NCI-H146 treated with DMSO at 0.1 percent for 48 hours (cell line): Measurements from ENCODE around the gene BAX.
A peak's percentile ranks its signal among the peaks of the same experiment; 100 is the strongest.
"Not testable (repeated sequence)": the region's sequence is repeated elsewhere in the genome, so short reads cannot be mapped to it uniquely, and the experiment has no call there.

Experiments
- DNase-seq: peaks from one replicate; lab custom pipeline; 2025; ENCODE audit not compliant: unreplicated experiment; lab: John Stamatoyannopoulos, UW

Gene BAX

DNA sequence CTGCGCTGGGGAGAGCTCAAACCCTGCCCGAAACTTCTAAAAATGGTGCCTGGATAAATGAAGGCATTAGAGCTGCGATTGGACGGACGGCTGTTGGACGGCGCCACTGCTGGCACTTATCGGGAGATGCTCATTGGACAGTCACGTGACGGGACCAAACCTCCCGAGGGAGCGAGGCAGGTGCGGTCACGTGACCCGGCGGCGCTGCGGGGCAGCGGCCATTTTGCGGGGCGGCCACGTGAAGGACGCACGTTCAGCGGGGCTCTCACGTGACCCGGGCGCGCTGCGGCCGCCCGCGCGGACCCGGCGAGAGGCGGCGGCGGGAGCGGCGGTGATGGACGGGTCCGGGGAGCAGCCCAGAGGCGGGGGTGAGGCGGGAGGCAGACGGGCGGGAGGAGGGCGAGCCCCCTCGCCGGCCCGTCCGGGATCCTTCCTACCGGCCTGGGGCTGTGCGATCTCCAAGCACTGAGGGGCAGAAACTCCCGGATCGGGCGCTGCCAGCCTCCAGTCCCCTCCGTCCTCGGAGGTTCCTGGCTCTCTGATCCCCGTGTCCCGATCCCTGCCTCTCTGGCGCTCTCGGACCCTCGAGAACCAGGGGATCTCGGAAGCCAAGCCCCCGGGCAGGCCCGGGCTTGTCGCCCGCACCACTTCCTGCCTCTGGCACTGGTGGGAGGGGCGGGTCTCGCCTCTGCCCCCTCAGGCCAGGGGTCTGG is at the start of gene BAX:
TSS of gene BAX (plus strand) at position 281 of the 713 bp plus-strand sequence. CDS start at position 335, 54 bp downstream.
- DNase-seq = peak; percentile 93

DNA sequence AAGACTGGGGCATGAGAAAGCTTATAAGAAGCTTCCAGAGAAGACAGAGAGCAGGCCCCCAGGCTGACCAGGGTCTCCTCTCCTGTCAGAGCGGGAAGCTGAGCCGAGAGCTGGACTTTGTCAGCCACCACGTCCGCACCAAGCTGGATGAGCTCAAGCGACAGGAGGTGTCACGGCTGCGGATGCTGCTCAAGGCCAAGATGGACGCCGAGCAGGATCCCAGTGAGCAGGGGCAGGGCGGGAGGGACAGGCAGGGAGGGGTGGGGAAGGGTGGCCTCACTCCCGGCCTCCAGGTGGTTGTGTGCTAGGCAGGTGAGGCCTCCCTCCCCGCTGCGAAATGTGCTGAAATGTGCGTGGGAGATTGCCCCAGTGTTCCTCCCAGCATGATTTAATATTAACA is 49.0 kb upstream of the BAX start:
- DNase-seq = no peak

DNA sequence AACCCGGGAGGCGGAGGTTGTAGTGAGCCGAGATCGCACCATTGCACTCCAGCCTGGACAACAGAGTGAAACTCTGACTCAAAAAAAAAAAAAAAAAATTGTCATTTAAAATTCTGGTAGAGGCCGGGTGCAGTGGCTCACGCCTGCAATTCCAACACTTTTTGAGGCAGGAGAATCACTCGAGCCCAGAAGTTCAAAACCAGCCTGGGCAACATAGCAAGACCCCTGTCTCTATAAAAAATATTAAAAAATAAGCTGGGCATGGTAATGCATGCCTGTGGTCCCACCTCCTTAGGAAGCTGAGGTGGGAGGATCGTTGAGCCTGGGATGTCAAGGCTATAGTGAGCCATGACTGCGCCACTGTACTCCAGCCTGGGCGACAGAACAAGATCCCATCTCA is 48.4 kb upstream of the BAX start:
- DNase-seq = no peak

DNA sequence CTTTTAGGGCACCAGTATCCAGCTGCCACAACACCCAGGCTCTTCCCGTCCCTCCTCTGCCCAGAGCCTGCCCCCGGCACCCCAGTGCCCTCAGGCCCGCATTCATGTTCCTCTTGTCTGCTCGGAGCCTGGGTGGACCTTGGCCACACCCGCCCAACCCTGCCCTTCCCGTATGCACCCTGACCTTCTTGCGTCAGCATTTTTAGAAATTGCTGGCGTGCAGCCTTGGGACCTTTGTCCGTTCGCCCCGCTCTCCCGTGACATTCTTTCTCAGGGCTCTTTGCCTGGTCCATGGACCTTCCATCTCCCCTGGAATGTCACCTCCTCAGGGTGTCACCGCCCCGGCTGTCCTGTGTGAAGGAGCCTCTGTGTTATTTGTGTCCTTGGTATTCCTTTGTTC is 47.0 kb upstream of the BAX start:
- no peak for DNase-seq

DNA sequence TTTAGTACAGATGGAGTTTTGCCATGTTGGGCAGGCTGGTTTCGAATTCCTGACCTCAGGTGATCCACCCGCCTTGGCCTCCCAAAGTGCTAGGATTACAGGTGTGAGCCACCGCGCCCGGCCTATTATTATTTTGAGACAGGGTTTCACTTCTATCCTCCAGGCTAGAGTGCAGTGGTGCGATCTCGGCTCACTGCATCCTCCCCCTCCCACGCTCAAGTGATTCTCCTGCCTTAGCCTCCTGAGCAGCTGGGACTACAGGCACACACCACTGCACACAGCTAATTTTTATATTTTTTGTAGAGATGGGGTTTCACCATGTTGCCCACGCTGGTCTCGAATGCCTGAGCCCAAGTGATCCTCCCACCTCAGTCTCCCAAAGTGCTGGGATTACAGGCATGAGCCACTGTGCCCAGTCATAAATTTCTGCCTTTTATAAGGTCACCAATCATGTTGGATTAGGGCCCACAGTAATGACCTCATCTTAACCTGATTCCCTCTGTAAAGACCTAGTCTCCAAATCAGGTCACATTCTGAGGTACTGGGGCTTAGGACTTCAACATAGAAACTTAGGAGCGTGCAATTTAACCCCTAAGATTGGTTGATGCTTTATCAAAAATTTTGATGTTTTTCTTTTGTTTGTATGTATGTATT is 45.1 kb upstream of the BAX start:
- not testable (repeated sequence) for DNase-seq

DNA sequence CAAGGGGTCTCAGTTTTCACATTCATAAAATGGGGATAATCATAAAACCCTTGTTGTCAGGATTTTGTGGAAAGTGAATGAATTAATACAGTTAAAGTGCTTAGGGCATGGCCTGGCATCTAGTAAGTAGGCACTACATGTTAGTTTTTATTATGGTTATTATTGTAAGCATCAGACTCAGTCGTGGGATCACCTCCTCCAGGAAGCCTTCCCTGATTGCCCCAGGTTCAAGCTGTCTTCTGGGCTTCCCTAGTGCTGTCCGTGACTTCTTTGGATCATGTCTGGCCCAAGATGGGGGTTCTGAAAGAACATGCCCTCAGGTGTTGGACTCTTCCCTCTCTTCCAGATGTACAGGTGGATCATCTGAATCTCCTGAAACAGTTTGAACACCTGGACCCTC is 43.9 kb upstream of the BAX start:
- DNase-seq = no peak

DNA sequence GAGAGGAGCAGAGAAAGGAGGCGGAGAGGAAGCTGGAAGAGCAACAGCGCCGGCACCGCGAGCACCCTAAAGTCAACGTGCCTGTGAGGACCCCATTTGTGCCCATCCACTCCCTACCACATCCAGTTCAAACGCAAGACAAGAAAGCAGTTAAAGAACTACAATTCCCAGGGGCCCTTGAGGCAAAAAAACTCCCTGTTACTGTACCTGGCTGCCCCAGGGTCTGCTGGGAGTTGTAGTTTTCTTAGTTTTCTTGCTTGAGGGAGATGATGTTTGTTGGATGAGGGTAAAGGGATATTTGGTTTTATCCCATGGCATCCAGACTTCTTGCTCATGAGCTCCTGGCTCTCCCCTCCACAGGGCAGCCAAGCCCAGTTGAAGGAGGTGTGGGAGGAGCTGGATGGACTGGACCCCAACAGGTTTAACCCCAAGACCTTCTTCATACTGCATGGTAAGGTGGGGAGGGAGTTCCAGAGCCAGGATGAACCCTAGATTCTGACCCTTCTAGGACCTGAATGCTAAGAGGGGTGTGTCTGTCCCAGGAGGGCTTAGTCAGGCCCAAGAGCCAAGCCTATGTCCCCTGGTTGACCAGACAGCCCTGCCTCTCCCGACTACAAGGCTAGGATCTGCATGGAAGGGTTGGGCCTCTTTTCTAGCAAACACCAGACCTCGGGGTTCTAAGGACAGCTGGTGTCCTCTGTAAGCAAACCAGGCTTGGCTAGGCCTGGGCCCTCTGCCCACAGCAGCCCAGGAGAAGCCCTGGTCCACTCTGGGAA is 41.4 kb upstream of the BAX start:
- no peak for DNase-seq

DNA sequence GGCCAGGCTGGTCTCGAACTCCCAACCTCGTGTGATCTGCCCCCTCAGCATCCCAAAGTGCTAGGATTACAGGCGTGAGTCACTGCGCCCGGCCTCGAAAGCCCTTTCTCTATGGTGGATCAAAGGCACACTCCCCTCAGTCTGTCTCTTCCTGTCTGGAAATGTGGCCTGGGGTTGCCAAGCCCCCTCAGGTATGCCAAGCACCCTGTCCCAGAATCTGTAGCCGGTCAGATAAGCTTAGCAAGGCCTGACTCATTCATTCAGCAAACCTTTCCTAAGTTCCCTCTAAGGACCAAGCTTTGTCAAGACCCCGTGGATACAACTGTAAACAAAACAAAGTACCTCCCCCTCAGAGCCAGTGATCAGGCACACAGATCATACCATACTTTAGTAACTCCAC is 40.5 kb upstream of the BAX start:
- DNase-seq = no peak

DNA sequence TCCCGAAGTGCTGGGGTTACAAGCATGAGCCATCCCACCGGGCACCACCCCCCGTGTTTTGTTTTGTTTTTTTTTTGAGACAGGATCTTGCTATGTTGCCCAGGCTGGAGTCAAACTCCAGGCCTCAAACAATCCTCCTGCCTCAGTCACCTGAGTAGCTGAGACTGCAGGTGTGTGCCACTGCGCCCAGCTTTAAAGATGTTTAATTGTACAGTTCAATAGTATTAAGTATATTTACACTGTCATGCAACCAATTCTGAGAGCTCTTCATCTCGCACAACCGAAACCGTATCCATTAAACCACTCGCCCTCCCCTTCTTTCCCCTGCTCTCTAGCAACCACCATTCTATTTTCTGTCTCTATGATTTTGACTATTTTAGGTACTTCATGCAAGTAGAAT is 38.9 kb upstream of the BAX start:
- DNase-seq = no peak

DNA sequence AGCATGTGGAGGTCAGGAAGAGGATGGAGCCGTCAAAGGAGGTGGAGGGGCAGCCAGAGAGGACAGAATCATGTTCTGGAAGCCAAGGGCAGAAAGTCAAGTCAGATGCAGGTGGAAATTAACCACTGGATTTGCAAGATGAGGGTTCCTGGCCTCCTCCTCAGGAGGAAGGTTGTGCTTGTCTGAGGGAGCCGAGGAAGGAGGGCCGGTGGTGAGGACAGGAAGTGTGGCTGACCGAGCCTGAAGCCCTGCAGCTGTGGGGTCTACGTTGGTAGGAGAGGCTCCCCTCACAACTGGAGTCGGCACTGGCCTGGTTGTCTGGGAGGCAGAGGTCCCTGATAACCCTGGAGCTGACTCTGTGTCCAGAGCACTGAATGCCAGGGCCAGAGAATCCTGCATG is 36.6 kb upstream of the BAX start:
- DNase-seq = no peak

DNA sequence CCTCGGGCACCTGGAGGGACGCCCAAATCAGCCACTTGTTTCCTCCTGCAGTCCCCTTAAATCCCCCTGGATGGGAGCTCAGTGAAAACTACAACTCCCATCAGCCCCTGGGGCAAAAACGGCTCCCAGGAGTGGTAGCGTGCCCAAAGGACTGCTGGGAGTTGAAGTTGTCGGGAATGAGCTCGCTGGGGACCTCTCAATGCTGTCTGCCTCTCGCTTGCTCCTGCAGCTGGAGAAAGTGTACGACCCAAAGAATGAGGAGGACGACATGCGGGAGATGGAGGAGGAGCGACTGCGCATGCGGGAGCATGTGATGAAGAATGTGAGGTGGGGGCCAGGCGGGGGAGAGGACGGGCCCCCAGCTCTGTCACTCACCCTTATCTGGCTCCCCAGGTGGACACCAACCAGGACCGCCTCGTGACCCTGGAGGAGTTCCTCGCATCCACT is 35.9 kb upstream of the BAX start:
- DNase-seq = no peak

DNA sequence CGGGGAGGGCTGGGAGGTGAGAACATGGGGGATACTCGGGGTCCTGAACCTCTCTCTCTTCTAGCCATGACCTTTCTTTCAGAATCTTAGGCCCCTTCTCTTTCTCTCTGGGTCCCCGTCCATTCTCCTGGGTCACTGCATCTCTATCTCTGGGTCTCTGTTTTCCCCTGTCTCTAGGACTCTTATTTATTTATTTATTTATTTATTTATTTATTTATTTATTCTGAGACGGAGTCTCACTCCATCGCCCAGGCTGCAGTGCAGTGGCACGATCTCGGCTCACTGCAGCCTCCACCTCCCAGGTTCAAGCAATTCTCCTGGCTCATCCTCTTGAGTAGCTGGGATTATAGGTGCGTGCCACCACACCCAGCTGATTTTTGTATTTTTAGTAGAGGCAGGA is 35.4 kb upstream of the BAX start:
- DNase-seq = not testable (repeated sequence)

DNA sequence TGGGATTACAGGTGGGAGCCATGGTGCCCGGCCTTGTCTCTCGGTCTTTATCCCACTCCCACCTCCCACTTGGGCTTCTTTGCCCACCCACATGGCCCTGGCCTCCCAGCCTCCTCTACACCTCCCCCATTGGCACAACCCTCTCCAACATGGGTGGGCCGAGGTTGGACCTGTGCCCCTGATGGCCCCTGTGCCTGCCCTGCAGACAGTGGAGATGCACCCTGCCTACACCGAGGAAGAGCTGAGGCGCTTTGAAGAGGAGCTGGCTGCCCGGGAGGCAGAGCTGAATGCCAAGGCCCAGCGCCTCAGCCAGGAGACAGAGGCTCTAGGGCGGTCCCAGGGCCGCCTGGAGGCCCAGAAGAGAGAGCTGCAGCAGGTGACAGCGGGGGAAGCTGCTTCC is 33.7 kb upstream of the BAX start:
- DNase-seq = no peak

DNA sequence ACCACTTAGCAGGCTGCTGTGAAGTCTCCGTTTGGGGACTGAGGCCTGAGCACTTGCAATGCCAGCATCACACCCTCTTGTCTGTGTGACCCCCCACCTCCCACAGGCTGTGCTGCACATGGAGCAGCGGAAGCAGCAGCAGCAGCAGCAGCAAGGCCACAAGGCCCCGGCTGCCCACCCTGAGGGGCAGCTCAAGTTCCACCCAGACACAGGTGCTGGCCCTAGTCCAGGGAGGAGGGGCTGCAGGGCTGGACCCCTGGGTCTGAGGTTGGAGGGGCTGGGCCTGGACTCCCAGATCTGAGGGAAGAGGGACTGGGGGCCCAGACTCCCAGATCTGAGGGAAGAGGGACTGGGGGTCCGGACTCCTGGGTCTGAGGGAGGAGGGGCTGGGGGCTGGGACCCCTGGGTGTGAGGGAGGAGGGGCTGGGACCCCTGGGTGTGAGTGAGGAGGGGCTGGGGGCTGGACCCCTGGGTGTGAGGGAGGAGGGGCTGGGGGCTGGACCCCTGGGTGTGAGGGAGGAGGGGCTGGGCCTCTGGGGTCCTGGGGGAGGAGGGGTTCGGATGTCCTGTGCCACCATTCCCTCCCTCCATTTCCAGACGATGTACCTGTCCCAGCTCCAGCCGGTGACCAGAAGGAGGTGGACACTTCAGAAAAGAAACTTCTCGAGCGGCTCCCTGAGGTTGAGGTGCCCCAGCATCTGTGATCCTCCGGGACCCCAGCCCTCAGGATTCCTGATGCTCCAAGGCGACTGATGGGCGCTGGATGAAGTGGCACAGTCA is 32.8 kb upstream of the BAX start:
- DNase-seq = no peak

DNA sequence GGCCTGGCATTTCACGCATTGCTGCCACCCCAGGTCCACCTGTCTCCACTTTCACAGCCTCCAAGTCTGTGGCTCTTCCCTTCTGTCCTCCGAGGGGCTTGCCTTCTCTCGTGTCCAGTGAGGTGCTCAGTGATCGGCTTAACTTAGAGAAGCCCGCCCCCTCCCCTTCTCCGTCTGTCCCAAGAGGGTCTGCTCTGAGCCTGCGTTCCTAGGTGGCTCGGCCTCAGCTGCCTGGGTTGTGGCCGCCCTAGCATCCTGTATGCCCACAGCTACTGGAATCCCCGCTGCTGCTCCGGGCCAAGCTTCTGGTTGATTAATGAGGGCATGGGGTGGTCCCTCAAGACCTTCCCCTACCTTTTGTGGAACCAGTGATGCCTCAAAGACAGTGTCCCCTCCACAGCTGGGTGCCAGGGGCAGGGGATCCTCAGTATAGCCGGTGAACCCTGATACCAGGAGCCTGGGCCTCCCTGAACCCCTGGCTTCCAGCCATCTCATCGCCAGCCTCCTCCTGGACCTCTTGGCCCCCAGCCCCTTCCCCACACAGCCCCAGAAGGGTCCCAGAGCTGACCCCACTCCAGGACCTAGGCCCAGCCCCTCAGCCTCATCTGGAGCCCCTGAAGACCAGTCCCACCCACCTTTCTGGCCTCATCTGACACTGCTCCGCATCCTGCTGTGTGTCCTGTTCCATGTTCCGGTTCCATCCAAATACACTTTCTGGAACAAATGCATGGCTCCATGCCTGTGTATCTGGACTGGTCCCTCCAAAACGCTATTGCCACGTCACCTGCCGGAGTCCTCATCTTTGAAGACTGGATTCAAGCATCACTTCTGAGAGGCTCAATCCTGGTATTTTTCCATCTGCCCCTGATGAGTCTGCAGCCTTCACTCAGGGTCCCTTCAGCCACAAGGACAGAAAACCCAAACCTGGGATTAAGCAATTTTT is 31.9 kb upstream of the BAX start:
- DNase-seq = no peak

DNA sequence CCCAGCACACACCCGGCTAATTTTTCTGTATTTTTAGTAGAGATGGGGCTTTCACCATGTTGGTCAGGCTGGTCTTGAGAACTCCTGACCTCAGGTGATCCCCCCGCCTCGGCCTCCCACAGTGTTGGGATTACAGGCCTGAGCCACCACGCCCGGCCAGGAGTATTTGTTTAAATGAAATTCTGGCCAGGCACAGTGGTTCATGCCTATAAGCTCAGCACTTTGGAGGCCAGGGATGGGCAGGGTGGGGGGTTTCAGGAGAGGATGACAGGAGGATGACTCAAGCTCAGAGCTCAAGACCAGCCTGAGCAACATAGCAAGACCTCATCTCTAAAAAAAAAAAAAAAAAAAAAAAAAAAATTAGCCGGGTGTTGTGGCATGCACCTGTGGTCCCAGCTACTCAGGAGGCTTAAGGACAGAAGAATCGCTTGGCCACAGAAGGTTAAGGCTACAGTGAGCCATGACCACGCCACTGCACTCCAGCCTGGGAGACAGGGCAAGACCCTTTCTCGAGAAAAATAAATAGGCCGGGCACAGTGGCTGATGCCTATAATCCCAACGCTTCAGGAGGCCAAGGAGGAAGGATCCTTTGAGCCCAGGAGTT is 29.3 kb upstream of the BAX start:
- DNase-seq = no peak

DNA sequence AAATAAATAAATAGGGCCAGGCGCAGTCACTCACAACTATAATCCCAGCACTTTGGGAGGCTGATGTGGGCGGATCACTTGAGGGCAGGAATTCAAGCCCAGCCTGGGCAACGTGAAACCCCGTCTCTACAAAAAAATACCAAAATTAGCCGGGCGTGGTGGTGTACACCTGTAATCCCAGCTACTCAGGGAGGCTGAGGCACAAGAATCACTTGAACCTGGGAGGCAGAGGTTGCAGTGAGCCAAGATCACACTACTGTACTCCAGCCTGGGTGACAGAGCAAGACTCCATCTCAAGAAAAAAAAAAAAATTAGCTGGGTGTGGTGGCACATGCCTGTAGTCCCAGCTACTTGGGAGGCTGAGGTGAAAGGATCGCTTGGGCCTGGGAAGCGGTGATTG is 28.8 kb upstream of the BAX start:
- not testable (repeated sequence) for DNase-seq

DNA sequence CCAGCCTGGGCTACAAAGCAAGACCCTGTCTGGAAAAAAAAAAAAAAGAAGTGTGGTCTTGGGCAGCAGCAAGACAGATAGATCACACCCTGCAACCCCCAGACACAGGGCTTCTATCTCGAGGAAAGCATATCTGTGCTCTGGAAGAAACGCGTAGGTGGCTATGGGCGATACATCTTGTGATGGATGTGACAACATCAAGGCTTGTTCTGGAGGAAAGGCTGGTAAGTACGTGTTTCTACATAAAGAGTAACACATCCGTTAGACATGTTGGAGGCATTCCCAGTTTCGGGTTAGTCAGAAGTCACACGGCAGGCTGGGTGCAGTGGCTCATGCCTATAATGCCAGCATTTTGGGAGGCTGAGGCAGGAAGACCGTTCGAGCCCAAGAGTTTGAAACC is 27.8 kb upstream of the BAX start:
- DNase-seq = no peak

DNA sequence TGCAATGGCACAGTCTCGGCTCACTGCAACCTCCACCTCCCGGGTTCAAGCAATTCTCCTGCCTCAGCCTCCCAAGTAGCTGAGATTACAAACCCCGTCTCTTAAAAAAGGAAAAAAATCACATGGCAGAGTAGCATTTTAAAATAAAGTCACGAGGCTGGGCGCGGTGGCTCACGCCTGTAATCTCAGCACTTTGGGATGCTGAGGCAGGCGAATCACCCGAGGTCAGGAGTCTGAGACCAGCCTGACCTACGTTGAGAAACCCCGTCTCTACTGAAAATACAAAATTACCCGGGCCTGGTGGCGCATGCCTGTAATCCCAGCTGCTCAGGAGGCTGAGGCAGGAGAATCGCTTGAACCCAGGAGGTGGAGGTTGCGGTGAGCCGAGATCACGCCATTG is 27.0 kb upstream of the BAX start:
- not testable (repeated sequence) for DNase-seq
